CD4-positive, alpha-beta memory T cell (primary cell): ENCODE results near the gene GNAS-AS1. TPM values are rescaled to one million over a fixed set of nuclear protein-coding genes. Genes with fewer than 3 reads are reported as not detected.

Experiments
- CTCF ChIA-PET: fragments of 350-600 bp; sonication (Branson Sonifier 250); formaldehyde crosslinking; loops from one replicate; lab custom pipeline; 2021; ENCODE audit warnings: inconsistent platforms; ENCODE audit not compliant: partially characterized antibody; lab: Charles Lee
- POLR2A ChIA-PET: fragments of 350-600 bp; sonication (Branson Sonifier 250); formaldehyde crosslinking; loops from one replicate; lab custom pipeline; 2021; ENCODE audit not compliant: partially characterized antibody; lab: Charles Lee
- DNase-seq, 5 donors: peaks; one replicate each; pipeline versions ENCODE4 v3.0.0 to v3.0.0-alpha.2; 2020 to 2022; ENCODE audit warnings: mixed read lengths in 1 of 5
- H3K27ac ChIP-seq: one replicate; pipeline ENCODE4 v1.7.0; 2013; ENCODE audit warnings: low read depth, low read length
- H3K27me3 ChIP-seq: 2 replicates; pipeline ENCODE4 v1.7.0; 2013; ENCODE audit warnings: mild to moderate bottlenecking, low read length, moderate library complexity; ENCODE audit not compliant: insufficient read depth
- H3K36me3 ChIP-seq: 2 replicates; pipeline ENCODE4 v1.7.0; 2013; ENCODE audit warnings: mild to moderate bottlenecking, low read length, moderate library complexity; ENCODE audit not compliant: insufficient read depth
- H3K4me1 ChIP-seq: 2 replicates; pipeline ENCODE4 v1.7.0; 2013; ENCODE audit warnings: mild to moderate bottlenecking, low read length, moderate library complexity; ENCODE audit not compliant: insufficient read depth
- H3K4me3 ChIP-seq, 2 donors: one replicate each; pipeline ENCODE4 v1.7.0; 2013; ENCODE audit warnings: low read length in 2 of 2, mild to moderate bottlenecking in 1 of 2
- H3K9me3 ChIP-seq, 2 donors: one replicate each; pipeline ENCODE4 v1.7.0; 2013; ENCODE audit warnings: low read length in 2 of 2, control low read depth in 1 of 2; ENCODE audit not compliant: control insufficient read depth in 1 of 2
- H3K27ac Mint-ChIP-seq, 7 donors: one replicate each; pipeline ENCODE4 v1.8.0; 2020 to 2021; ENCODE audit warnings: mixed read lengths in 7 of 7, mild to moderate bottlenecking in 6 of 7, inconsistent platforms in 3 of 7, moderate library complexity in 3 of 7
- H3K27me3 Mint-ChIP-seq, 2 donors: one replicate each; pipeline ENCODE4 v1.8.0; 2020 to 2021; ENCODE audit warnings: mixed read lengths in 2 of 2
- H3K36me3 Mint-ChIP-seq, 2 donors: one replicate each; pipeline ENCODE4 v1.8.0; 2020 to 2021; ENCODE audit warnings: mixed read lengths in 2 of 2, inconsistent platforms in 1 of 2, mild to moderate bottlenecking in 1 of 2
- H3K4me1 Mint-ChIP-seq, 4 donors: one replicate each; pipeline ENCODE4 v1.8.0; 2020 to 2021; ENCODE audit warnings: mixed read lengths in 4 of 4, mild to moderate bottlenecking in 1 of 4
- H3K4me3 Mint-ChIP-seq, 8 donors: one replicate each; pipeline ENCODE4 v1.8.0; 2020 to 2021; ENCODE audit warnings: mixed read lengths in 8 of 8, mild to moderate bottlenecking in 7 of 8, moderate library complexity in 6 of 8, inconsistent platforms in 3 of 8
- H3K9me3 Mint-ChIP-seq, 8 donors: one replicate each; pipeline ENCODE4 v1.8.0; 2020 to 2021; ENCODE audit warnings: mixed read lengths in 8 of 8, mild to moderate bottlenecking in 5 of 8, inconsistent platforms in 3 of 8, moderate library complexity in 1 of 8
- intact Hi-C: fragments of 100-400 bp; cut with micrococcal nuclease; formaldehyde crosslinking; loops from one replicate; pipeline ENCODE4 v1.15.1; 2023
- polyA plus RNA-seq, 2 donors: library from polyadenylated mRNA; unstranded; fragments of 300-500 nt; fragmentation: Illumina TruSeq; gene quantifications; one replicate each; pipeline ENCODE4 v1.2.3, GENCODE V29; 2021
- total RNA-seq, 2 experiments: library from RNA; stranded (reverse); gene quantifications; one replicate each; pipeline ENCODE4 v1.2.3, GENCODE V29; 2021

Gene GNAS-AS1
- total and polyA plus RNA-seq, 4 experiments from 2014 or later, result 0.94 to 1.1 TPM; not detected in 2

GRCh38 chr20:58817748-58818147, 33.0 kb downstream of the GNAS-AS1 start:
- Mint-ChIP-seq H3K4me3 (no peak overlapping the region), H3K36me3 (no peaks in the 10 kb centered on the region), H3K9me3 (no peaks in the 10 kb centered on the region), H3K27ac (no peak overlapping the region), H3K27me3 (peaks cover 9 to 12% of the 10 kb centered on the region in 2 donors), H3K4me1 (no peaks in the 10 kb centered on the region)
- Histone ChIP-seq H3K27ac (no peak overlapping the region), H3K9me3 (no peaks in the 10 kb centered on the region), H3K27me3 (no peaks in the 10 kb centered on the region), H3K4me3 (no peak overlapping the region), H3K4me1 (no peaks in the 10 kb centered on the region), H3K36me3 (no peaks in the 10 kb centered on the region)
- DNase-seq, result no peak
- ChIA-PET POLR2A (no interaction called here), CTCF (no interaction called here)
- intact Hi-C loops, result no loop called here

GRCh38 chr20:58816957-58817651, 33.6 kb downstream of the GNAS-AS1 start:
- intact Hi-C loops, result no loop called here
- Mint-ChIP-seq H3K9me3 (no peaks in the 10 kb centered on the region), H3K4me3 (no peak overlapping the region), H3K4me1 (no peaks in the 10 kb centered on the region), H3K27ac (no peak overlapping the region), H3K27me3 (peaks cover 10 to 12% of the 10 kb centered on the region in 2 donors), H3K36me3 (no peaks in the 10 kb centered on the region)
- no peaks in the 10 kb centered on the region for H3K9me3 ChIP-seq
- ChIA-PET POLR2A (no interaction called here), CTCF (no interaction called here)
- H3K4me1 ChIP-seq, result no peaks in the 10 kb centered on the region
- DNase-seq, result no peak
- H3K4me3 ChIP-seq, result no peak overlapping the region
- H3K36me3 ChIP-seq, result no peaks in the 10 kb centered on the region
- no peaks in the 10 kb centered on the region for H3K27me3 ChIP-seq
- H3K27ac ChIP-seq, result no peak overlapping the region

GRCh38 chr20:58816051-58816450, 34.7 kb downstream of the GNAS-AS1 start:
- no peak for DNase-seq
- Mint-ChIP-seq H3K36me3 (no peaks in the 10 kb centered on the region), H3K27me3 (peaks cover 13% of the 10 kb centered on the region in 2 donors), H3K9me3 (no peaks in the 10 kb centered on the region), H3K4me1 (peaks cover 0 to 3% (median 0%) of the 10 kb centered on the region in 4 donors), H3K27ac (no peak overlapping the region), H3K4me3 (no peak overlapping the region)
- Histone ChIP-seq H3K9me3 (no peaks in the 10 kb centered on the region), H3K4me3 (no peak overlapping the region), H3K27me3 (no peaks in the 10 kb centered on the region), H3K4me1 (no peaks in the 10 kb centered on the region), H3K36me3 (no peaks in the 10 kb centered on the region), H3K27ac (no peak overlapping the region)
- CTCF ChIA-PET, result no interaction called here
- POLR2A ChIA-PET, result no interaction called here
- intact Hi-C loops, result no loop called here

- no peak for DNase-seq
- H3K9me3 ChIP-seq, result no peaks in the 10 kb centered on the region
- H3K27ac ChIP-seq, result no peak overlapping the region
- Mint-ChIP-seq H3K27me3 (peaks cover 13% of the 10 kb centered on the region in 2 donors), H3K9me3 (no peaks in the 10 kb centered on the region), H3K4me3 (no peak overlapping the region), H3K4me1 (peaks cover 0 to 3% (median 0%) of the 10 kb centered on the region in 4 donors), H3K27ac (no peak overlapping the region), H3K36me3 (no peaks in the 10 kb centered on the region)
- H3K4me3 ChIP-seq, result no peak overlapping the region
- CTCF ChIA-PET, result no interaction called here
- intact Hi-C loops, result no loop called here
- no peaks in the 10 kb centered on the region for H3K4me1 ChIP-seq
- no peaks in the 10 kb centered on the region for H3K27me3 ChIP-seq
- H3K36me3 ChIP-seq, result no peaks in the 10 kb centered on the region
- POLR2A ChIA-PET, result no interaction called here
Measured at GRCh38 chr20:58815448-58815847, 35.3 kb downstream of the GNAS-AS1 start.

- Mint-ChIP-seq H3K4me3 (no peak overlapping the region), H3K27me3 (peaks cover 22 to 24% of the 10 kb centered on the region in 2 donors), H3K4me1 (peaks cover 0 to 3% (median 0%) of the 10 kb centered on the region in 4 donors), H3K36me3 (no peaks in the 10 kb centered on the region), H3K27ac (no peak overlapping the region), H3K9me3 (no peaks in the 10 kb centered on the region)
- H3K27me3 ChIP-seq, result no peaks in the 10 kb centered on the region
- H3K4me1 ChIP-seq, result no peaks in the 10 kb centered on the region
- POLR2A ChIA-PET, result no interaction called here
- no peaks in the 10 kb centered on the region for H3K36me3 ChIP-seq
- H3K9me3 ChIP-seq, result no peaks in the 10 kb centered on the region
- DNase-seq, result no peak
- intact Hi-C loops, result no loop called here
- H3K27ac ChIP-seq, result no peak overlapping the region
- CTCF ChIA-PET, result no interaction called here
- H3K4me3 ChIP-seq, result no peak overlapping the region
Measured at GRCh38 chr20:58813369-58813768, 37.3 kb downstream of the GNAS-AS1 start.

- no peak for DNase-seq
- H3K27me3 ChIP-seq, result no peaks in the 10 kb centered on the region
- H3K27ac ChIP-seq, result no peak overlapping the region
- H3K36me3 ChIP-seq, result no peaks in the 10 kb centered on the region
- Mint-ChIP-seq H3K9me3 (no peaks in the 10 kb centered on the region), H3K27me3 (peaks cover 22 to 23% of the 10 kb centered on the region in 2 donors), H3K4me1 (peaks cover 0 to 3% (median 0%) of the 10 kb centered on the region in 4 donors), H3K4me3 (no peak overlapping the region), H3K27ac (no peak overlapping the region), H3K36me3 (no peaks in the 10 kb centered on the region)
- H3K4me3 ChIP-seq, result no peak overlapping the region
- no peaks in the 10 kb centered on the region for H3K9me3 ChIP-seq
- ChIA-PET POLR2A (no interaction called here), CTCF (no interaction called here)
- intact Hi-C loops, result no loop called here
- no peaks in the 10 kb centered on the region for H3K4me1 ChIP-seq
Measured at GRCh38 chr20:58811334-58811733, 39.4 kb downstream of the GNAS-AS1 start.

GRCh38 chr20:58810879-58811250, 39.8 kb downstream of the GNAS-AS1 start:
- POLR2A ChIA-PET, result no interaction called here
- intact Hi-C loops, result no loop called here

More at GRCh38 chr20:58810879-58811250, 39.8 kb downstream of the GNAS-AS1 start:
- no peak overlapping the region for H3K4me3 ChIP-seq
- no peaks in the 10 kb centered on the region for H3K27me3 ChIP-seq
- CTCF ChIA-PET, result no interaction called here
- Mint-ChIP-seq H3K9me3 (no peaks in the 10 kb centered on the region), H3K4me1 (peaks cover 0 to 3% (median 0%) of the 10 kb centered on the region in 4 donors), H3K27ac (no peak overlapping the region), H3K4me3 (no peak overlapping the region), H3K27me3 (peaks cover 22 to 23% of the 10 kb centered on the region in 2 donors), H3K36me3 (no peaks in the 10 kb centered on the region)
- H3K4me1 ChIP-seq, result no peaks in the 10 kb centered on the region
- no peak overlapping the region for H3K27ac ChIP-seq
- no peaks in the 10 kb centered on the region for H3K9me3 ChIP-seq
- no peaks in the 10 kb centered on the region for H3K36me3 ChIP-seq
- no peak for DNase-seq
